Measurements from ENCODE around the gene STAB2.

DNA sequence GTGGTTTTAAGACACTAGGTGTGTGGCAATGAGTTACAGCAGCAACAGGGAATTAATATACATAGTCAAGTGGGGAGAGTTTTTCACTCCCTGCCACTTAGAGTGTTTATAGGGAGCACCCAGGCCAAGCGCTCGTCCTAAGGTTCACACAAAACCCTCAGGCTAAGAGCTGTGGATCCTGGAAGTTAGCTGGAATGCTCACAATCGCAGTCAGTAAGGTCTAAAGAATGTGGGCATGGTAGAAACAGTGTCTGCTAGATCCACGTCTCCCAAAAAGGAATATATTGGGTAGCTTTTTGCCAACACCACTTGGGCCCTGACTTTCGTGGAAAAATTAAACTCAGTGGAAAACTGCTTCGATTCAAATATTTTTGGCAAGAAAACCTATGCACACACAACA lies 36.6 kb downstream of the STAB2 start:
- TF ChIP-seq EP300 (IDR thresholded peaks at IDR 0.05; ENCODE audit: borderline replicate concordance), result no peak
- no peak for TF ChIP-seq CREB1 (IDR thresholded peaks at IDR 0.05; ENCODE audit: low read depth)
- no peak for TF ChIP-seq ZBTB7A (IDR thresholded peaks at IDR 0.05; ENCODE audit: low read depth)
- no peak for TF ChIP-seq TAF1 (IDR thresholded peaks at IDR 0.05; ENCODE audit: low read depth)
- TF ChIP-seq FOXM1 (IDR thresholded peaks at IDR 0.05; ENCODE audit: borderline replicate concordance, low read depth), result no peak
- no peak for TF ChIP-seq EGR1 (IDR thresholded peaks at IDR 0.05)
- TF ChIP-seq, protein P1, sequence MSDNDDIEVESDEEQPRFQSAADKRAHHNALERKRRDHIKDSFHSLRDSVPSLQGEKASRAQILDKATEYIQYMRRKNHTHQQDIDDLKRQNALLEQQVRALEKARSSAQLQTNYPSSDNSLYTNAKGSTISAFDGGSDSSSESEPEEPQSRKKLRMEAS (IDR thresholded peaks at IDR 0.05), result no peak
- no peak for TF ChIP-seq YY1 (IDR thresholded peaks at IDR 0.05; ENCODE audit: low read depth)
- TF ChIP-seq NFIC (IDR thresholded peaks at IDR 0.05), result no peak
- no peak for TF ChIP-seq RAD21 (IDR thresholded peaks at IDR 0.05; ENCODE audit: low read depth)
- no peak for TF ChIP-seq TCF12 (IDR thresholded peaks at IDR 0.05; ENCODE audit: low read depth)
- TF ChIP-seq, protein P2, sequence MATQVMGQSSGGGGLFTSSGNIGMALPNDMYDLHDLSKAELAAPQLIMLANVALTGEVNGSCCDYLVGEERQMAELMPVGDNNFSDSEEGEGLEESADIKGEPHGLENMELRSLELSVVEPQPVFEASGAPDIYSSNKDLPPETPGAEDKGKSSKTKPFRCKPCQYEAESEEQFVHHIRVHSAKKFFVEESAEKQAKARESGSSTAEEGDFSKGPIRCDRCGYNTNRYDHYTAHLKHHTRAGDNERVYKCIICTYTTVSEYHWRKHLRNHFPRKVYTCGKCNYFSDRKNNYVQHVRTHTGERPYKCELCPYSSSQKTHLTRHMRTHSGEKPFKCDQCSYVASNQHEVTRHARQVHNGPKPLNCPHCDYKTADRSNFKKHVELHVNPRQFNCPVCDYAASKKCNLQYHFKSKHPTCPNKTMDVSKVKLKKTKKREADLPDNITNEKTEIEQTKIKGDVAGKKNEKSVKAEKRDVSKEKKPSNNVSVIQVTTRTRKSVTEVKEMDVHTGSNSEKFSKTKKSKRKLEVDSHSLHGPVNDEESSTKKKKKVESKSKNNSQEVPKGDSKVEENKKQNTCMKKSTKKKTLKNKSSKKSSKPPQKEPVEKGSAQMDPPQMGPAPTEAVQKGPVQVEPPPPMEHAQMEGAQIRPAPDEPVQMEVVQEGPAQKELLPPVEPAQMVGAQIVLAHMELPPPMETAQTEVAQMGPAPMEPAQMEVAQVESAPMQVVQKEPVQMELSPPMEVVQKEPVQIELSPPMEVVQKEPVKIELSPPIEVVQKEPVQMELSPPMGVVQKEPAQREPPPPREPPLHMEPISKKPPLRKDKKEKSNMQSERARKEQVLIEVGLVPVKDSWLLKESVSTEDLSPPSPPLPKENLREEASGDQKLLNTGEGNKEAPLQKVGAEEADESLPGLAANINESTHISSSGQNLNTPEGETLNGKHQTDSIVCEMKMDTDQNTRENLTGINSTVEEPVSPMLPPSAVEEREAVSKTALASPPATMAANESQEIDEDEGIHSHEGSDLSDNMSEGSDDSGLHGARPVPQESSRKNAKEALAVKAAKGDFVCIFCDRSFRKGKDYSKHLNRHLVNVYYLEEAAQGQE (IDR thresholded peaks at IDR 0.05; ENCODE audit: low read depth), result no peak
- no peak for TF ChIP-seq CEBPB (IDR thresholded peaks at IDR 0.05)

Measured in Ishikawa (cell line).